Measurements from ENCODE around the gene ZNF157.

- no peak for TF ChIP-seq EZH2 (IDR thresholded peaks at IDR 0.05; ENCODE audit: low read length, unreplicated experiment)
- TF ChIP-seq EZH2phosphoT487 (IDR thresholded peaks at IDR 0.05; ENCODE audit: borderline replicate concordance, low read length): no peak
Measured at GRCh38 chrX:47420962-47421361, 50.6 kb downstream of the ZNF157 start.

Measured in PC-3 (cell line).